GM21576 (cell line): ENCODE measurements around the gene VCAM1.
"Not testable (repeated sequence)": the region's sequence is repeated elsewhere in the genome, so short reads cannot be mapped to it uniquely, and the experiment has no call there.

Source experiments
- ATAC-seq: cut with Tn5 transposase; IDR thresholded peaks from one replicate; pipeline ENCODE4 v1.9.1; 2021; ENCODE audit warnings: mild to moderate bottlenecking, moderate library complexity; ENCODE audit not compliant: unreplicated experiment

The VCAM1 gene

GRCh38 chr1:100773444-100773843 lies 53.9 kb downstream of the VCAM1 start:
- no peak for ATAC-seq

- no peak for ATAC-seq
Observed at GRCh38 chr1:100774370-100774769, 54.8 kb downstream of the VCAM1 start.

- ATAC-seq: no peak
Observed at GRCh38 chr1:100775483-100775882, 55.9 kb downstream of the VCAM1 start.

- no peak for ATAC-seq
Observed at GRCh38 chr1:100778748-100779147, 59.2 kb downstream of the VCAM1 start.

GRCh38 chr1:100780814-100781213 lies 61.3 kb downstream of the VCAM1 start:
- no peak for ATAC-seq

GRCh38 chr1:100781728-100782127 lies 62.2 kb downstream of the VCAM1 start:
- ATAC-seq: not testable (repeated sequence)

- no peak for ATAC-seq
Observed at GRCh38 chr1:100782473-100783039, 63.0 kb downstream of the VCAM1 start.

- ATAC-seq: no peak
Observed at GRCh38 chr1:100785470-100786052, 66.0 kb downstream of the VCAM1 start.

GRCh38 chr1:100786870-100787269 lies 67.3 kb downstream of the VCAM1 start:
- no peak for ATAC-seq
